BLaER1 (cell line): ENCODE results near the gene MRTO4.
"Not testable (repeated sequence)": the region's sequence is repeated elsewhere in the genome, so short reads cannot be mapped to it uniquely, and the experiment has no call there.

Experiments used
- H3K27ac ChIP-seq: shearing (Covaris generic); formaldehyde crosslinking; 2 replicates; pipeline ENCODE4 v1.8.1; 2022
- H3K27me3 ChIP-seq: shearing (Covaris generic); formaldehyde crosslinking; 2 replicates; pipeline ENCODE4 v1.8.1; 2022
- H3K36me3 ChIP-seq: shearing (Covaris generic); formaldehyde crosslinking; 2 replicates; pipeline ENCODE4 v1.8.1; 2022
- H3K4me1 ChIP-seq: shearing (Covaris generic); formaldehyde crosslinking; 2 replicates; pipeline ENCODE4 v1.8.1; 2022
- H3K4me2 ChIP-seq: shearing (Covaris generic); formaldehyde crosslinking; 2 replicates; pipeline ENCODE4 v1.8.1; 2022
- H3K4me3 ChIP-seq: shearing (Covaris generic); formaldehyde crosslinking; 2 replicates; pipeline ENCODE4 v1.8.1; 2022
- H3K9ac ChIP-seq: shearing (Covaris generic); formaldehyde crosslinking; 2 replicates; pipeline ENCODE4 v1.8.1; 2022
- H3K9me3 ChIP-seq: shearing (Covaris generic); formaldehyde crosslinking; 2 replicates; pipeline ENCODE4 v1.8.1; 2022
- H4K20me1 ChIP-seq: shearing (Covaris generic); formaldehyde crosslinking; 2 replicates; pipeline ENCODE4 v1.8.1; 2022
- Cebpa-rat ChIP-seq: shearing (Covaris generic); IDR thresholded peaks from 2 replicates; pipeline ENCODE4 v1.8.1; 2022

The MRTO4 gene

GRCh38 chr1:19289244-19289643, 37.6 kb downstream of the MRTO4 start:
- Histone ChIP-seq H4K20me1 (no peaks in the 10 kb centered on the region), H3K27ac (no peak overlapping the region), H3K27me3 (peaks cover 6% of the 10 kb centered on the region; the same call in 1 of the 2 replicates), H3K4me2 (peak overlapping the region; percentile 85), H3K9ac (0 out of 2 replicates have a peak overlapping the region, but pooled peaks have one; percentile 29), H3K36me3 (peaks cover 9% of the 10 kb centered on the region), H3K4me3 (peak overlapping the region; percentile 53; the same call in 1 of the 2 replicates), H3K4me1 (peaks cover 10% of the 10 kb centered on the region), H3K9me3 (peaks cover 22% of the 10 kb centered on the region)
- TF ChIP-seq Cebpa-rat = no peak

- H4K20me1 ChIP-seq = no peaks in the 10 kb centered on the region
- H3K27ac ChIP-seq = no peak overlapping the region
- H3K27me3 ChIP-seq = no peaks in the 10 kb centered on the region
- no peaks in the 10 kb centered on the region for H3K4me1 ChIP-seq
- TF ChIP-seq Cebpa-rat = no peak
- no peak overlapping the region for H3K4me3 ChIP-seq
- no peak overlapping the region for H3K9ac ChIP-seq
- peaks cover 30% of the 10 kb centered on the region for H3K36me3 ChIP-seq
- H3K9me3 ChIP-seq = peaks cover 42% of the 10 kb centered on the region
- no peak overlapping the region for H3K4me2 ChIP-seq
These were observed 43.0 kb downstream of the MRTO4 start for GRCh38 chr1:19294638-19295037.

- H3K27me3 ChIP-seq = no peaks in the 10 kb centered on the region
- no peak overlapping the region for H3K4me3 ChIP-seq
- no peaks in the 10 kb centered on the region for H3K4me1 ChIP-seq
- H3K27ac ChIP-seq = no peak overlapping the region
- no peak overlapping the region for H3K4me2 ChIP-seq
- H4K20me1 ChIP-seq = no peaks in the 10 kb centered on the region
- peaks cover 49% of the 10 kb centered on the region for H3K36me3 ChIP-seq
- no peak for TF ChIP-seq Cebpa-rat
- no peak overlapping the region for H3K9ac ChIP-seq
- H3K9me3 ChIP-seq = peaks cover 10% of the 10 kb centered on the region
These were observed 48.6 kb downstream of the MRTO4 start for GRCh38 chr1:19300211-19300610.

- not testable (repeated sequence) for H3K9me3 ChIP-seq, H3K4me3 ChIP-seq, H3K4me1 ChIP-seq, H3K27ac ChIP-seq, H3K9ac ChIP-seq, H3K4me2 ChIP-seq, H3K27me3 ChIP-seq
- peaks cover 76% of the 10 kb centered on the region for H3K36me3 ChIP-seq
- H4K20me1 ChIP-seq = peaks cover 16% of the 10 kb centered on the region
These were observed 52.5 kb downstream of the MRTO4 start for GRCh38 chr1:19304081-19304480.

GRCh38 chr1:19305880-19306279, 54.3 kb downstream of the MRTO4 start:
- Histone ChIP-seq H3K27me3 (no peaks in the 10 kb centered on the region), H3K4me3 (no peak overlapping the region), H3K27ac (no peak overlapping the region), H3K4me2 (no peak overlapping the region), H3K9ac (no peak overlapping the region), H4K20me1 (peaks cover 21% of the 10 kb centered on the region), H3K36me3 (peaks cover 79% of the 10 kb centered on the region), H3K4me1 (peaks cover 19% of the 10 kb centered on the region), H3K9me3 (no peaks in the 10 kb centered on the region)
- TF ChIP-seq Cebpa-rat = no peak

- Histone ChIP-seq H3K4me2 (no peak overlapping the region), H3K27me3 (no peaks in the 10 kb centered on the region), H3K4me1 (peaks cover 26% of the 10 kb centered on the region), H3K27ac (no peak overlapping the region), H4K20me1 (peaks cover 26% of the 10 kb centered on the region), H3K9ac (no peak overlapping the region), H3K36me3 (peaks cover 72% of the 10 kb centered on the region), H3K9me3 (no peaks in the 10 kb centered on the region), H3K4me3 (no peak overlapping the region)
- no peak for TF ChIP-seq Cebpa-rat
These were observed 55.3 kb downstream of the MRTO4 start for GRCh38 chr1:19306941-19307340.

GRCh38 chr1:19307794-19308508, 56.3 kb downstream of the MRTO4 start:
- H3K9me3 ChIP-seq = no peaks in the 10 kb centered on the region
- no peak for TF ChIP-seq Cebpa-rat
- H4K20me1 ChIP-seq = peaks cover 26% of the 10 kb centered on the region
- no peak overlapping the region for H3K27ac ChIP-seq
- H3K36me3 ChIP-seq = peaks cover 64% of the 10 kb centered on the region
- no peak overlapping the region for H3K4me3 ChIP-seq
- peaks cover 32% of the 10 kb centered on the region for H3K4me1 ChIP-seq
- H3K27me3 ChIP-seq = no peaks in the 10 kb centered on the region
- H3K9ac ChIP-seq = no peak overlapping the region
- H3K4me2 ChIP-seq = no peak overlapping the region

GRCh38 chr1:19308509-19308907, 56.9 kb downstream of the MRTO4 start:
- no peaks in the 10 kb centered on the region for H3K9me3 ChIP-seq
- H3K4me1 ChIP-seq = peaks cover 38% of the 10 kb centered on the region
- no peak for TF ChIP-seq Cebpa-rat
- no peak overlapping the region for H3K4me2 ChIP-seq
- H3K9ac ChIP-seq = no peak overlapping the region
- no peak overlapping the region for H3K27ac ChIP-seq
- no peak overlapping the region for H3K4me3 ChIP-seq
- peaks cover 58% of the 10 kb centered on the region for H3K36me3 ChIP-seq
- H4K20me1 ChIP-seq = peaks cover 26% of the 10 kb centered on the region
- no peaks in the 10 kb centered on the region for H3K27me3 ChIP-seq

GRCh38 chr1:19309123-19309813, 57.7 kb downstream of the MRTO4 start:
- H3K27ac ChIP-seq = no peak overlapping the region
- TF ChIP-seq Cebpa-rat = no peak
- H3K36me3 ChIP-seq = peaks cover 50% of the 10 kb centered on the region
- H3K4me3 ChIP-seq = no peak overlapping the region
- H3K4me2 ChIP-seq = no peak overlapping the region
- no peaks in the 10 kb centered on the region for H3K9me3 ChIP-seq
- peaks cover 32% of the 10 kb centered on the region for H4K20me1 ChIP-seq
- no peak overlapping the region for H3K9ac ChIP-seq
- H3K27me3 ChIP-seq = no peaks in the 10 kb centered on the region
- H3K4me1 ChIP-seq = peaks cover 45% of the 10 kb centered on the region
